GM21786 (cell line): Measurements from ENCODE around the gene SGMS1.
"Not testable (repeated sequence)": the region's sequence is repeated elsewhere in the genome, so short reads cannot be mapped to it uniquely, and the experiment has no call there.

Experiments used
- ATAC-seq: cut with Tn5 transposase; IDR thresholded peaks from one replicate; pipeline ENCODE4 v1.9.1; 2021; ENCODE audit not compliant: unreplicated experiment

Gene SGMS1

DNA sequence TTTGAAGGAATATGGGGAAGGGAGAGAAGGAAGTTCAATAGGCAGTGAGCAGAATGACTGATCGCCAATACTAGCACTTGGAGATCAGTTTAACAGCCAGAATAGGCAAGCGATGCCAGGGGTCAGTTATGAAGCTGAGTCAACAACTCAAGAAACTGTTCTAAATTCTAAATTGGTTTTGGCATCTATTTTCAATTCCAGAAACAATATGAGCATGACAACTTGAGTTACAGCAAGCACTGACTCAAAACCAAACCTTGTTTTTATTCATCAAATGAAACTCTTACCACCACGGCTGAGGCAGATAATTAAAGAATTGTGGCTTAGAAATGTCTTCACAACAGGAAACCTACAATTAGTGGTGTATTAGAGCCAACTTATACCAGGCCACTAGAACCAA lies 192.0 kb downstream of the SGMS1 start:
- ATAC-seq = peak; percentile 87

DNA sequence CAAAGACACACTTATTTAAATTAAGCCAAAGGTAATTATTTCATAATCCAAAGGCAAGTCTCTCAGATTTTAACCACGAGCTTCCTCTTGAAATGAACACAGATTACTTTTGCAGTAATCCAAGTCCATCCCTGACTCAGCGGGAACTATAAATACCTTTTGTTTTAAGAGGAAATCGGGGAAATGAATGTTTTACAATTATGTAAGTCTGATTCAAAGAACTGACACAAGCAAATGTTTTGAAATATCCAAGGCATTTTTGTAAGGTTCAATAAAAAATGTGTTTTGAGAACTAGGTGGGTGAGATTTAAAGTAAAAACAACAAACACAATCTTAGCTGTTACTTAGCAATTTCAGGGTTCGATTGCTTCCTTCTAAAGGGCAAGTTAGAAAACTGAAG lies 192.6 kb downstream of the SGMS1 start:
- no peak for ATAC-seq

DNA sequence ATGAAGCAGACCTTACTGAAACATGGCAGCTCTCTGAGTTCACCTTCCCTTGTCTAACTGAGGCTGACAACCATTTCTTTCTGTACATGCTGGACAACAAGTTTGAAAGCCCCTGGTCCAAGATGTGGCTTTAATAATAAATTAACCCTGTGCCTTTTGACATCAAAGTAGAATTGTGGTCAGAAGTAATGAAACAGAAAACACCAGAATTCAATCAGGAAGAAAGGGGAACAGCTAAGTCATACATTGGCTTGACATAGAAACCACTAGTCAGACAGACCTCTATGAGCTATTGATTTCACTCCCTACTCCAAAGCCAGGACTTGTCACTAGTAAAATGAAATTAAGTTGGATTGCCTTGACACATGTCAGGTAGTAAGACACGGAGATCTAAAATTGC lies 197.3 kb downstream of the SGMS1 start:
- peak; percentile 78 for ATAC-seq

GRCh38 chr10:50425215-50425614 lies 198.5 kb downstream of the SGMS1 start:
- ATAC-seq = not testable (repeated sequence)

- ATAC-seq = no peak
Measured at GRCh38 chr10:50423448-50423847, 200.3 kb downstream of the SGMS1 start.

DNA sequence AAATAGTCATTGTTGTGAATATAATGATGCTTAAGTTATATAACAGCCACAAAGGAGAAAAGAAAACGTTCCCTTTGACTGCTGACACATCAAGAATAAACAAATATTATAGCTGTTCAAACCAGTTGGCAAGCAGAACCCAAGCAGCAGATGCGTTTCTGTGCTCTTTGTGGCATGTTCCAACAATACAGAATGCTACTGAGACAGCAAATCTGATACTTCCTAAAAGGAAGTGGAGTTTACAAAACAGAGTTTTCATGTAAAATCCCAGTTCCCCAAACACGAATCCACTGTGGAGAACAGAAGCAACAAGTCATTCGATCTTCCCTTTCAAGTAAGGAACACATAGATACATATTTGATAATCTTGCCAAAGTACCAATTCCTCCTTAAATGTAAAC lies 201.5 kb downstream of the SGMS1 start:
- no peak for ATAC-seq

GRCh38 chr10:50421026-50421719 lies 202.6 kb downstream of the SGMS1 start:
- ATAC-seq = peak; percentile 36

DNA sequence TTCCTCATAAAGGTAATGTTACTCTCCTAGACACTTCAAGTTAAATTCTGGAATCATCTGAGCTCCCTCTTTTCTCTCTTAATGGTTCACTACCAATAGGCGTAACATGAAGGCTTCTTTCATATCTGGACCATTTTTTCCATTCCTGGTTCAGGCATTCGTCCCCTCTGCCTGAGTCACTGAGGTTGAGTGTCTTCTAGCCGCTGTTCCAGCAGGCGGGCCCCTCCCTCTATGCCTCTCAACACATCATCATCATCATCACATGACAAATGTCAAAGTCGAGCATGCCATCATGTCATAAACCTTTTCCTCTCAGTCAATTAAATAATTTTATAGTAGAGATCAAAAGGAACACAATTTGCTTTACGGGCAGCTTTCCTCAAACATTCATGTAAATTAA lies 203.6 kb downstream of the SGMS1 start:
- ATAC-seq = no peak

- ATAC-seq = no peak
Measured at GRCh38 chr10:50419756-50420155, 204.0 kb downstream of the SGMS1 start.

DNA sequence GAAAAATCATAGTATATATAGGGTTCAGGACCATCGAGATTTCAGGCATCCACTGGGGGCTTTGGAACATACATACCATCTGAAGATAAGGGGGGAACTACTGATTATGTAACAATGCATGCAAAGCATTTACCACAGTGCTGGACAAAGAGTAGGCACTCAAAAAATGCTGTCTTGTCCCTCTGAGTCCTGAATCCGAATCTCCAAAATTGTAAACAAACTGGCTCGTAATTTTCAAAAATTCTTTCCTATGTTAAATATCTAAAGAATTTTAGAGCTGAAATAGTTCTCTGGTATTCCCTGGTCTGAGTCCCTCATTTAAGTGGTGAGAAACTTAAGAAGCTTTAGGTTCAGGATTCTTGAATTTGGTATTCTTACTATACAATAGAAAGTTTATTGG lies 204.7 kb downstream of the SGMS1 start:
- ATAC-seq = no peak

DNA sequence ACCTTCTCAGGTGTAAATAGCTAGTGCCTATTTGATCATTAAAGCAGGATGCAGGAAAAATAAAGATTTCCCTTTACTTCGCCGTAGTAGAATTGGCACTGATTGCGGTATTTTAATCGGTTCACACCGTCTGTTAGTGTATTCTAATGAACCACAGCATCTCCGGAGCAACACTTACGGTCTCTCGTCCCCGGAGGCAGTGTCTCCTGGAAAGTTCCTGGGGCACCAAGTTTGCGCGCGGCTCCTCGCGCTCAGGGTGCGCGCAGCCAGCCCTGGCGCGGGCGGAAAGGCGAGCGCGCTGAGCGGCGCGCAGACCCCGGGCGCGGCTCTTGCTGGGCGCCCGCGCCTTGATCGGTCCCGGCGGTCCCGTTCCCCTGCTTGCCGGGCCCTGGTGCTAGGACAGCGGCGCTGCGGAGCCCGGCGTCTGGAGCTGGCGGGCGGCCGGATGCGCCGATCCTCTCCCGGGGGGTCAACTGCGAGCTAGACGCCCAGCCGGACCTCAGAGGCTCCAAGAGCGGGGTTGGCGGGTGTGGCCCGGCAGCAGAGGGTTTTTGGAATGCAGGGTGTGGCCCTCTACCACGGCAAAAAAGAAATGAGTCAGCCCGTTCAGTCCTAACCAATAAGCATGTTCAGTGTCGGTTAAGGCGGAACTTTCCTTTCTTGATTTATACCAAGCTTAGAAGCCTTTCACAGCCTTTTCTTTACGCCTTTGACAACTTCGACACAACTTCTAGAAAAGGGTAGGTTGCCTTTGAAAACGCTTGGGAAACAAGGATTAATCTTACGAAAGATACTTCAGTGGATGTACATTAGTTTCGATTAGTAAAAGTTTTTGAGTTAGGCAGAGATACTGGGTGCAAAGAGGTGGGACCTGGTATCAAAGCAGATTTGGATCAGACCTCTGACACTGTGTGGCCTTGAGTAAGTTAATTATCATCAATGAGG lies 205.6 kb downstream of the SGMS1 start:
- ATAC-seq = peak; percentile 78

- ATAC-seq = no peak
Measured at GRCh38 chr10:50417486-50417885, 206.3 kb downstream of the SGMS1 start.

- no peak for ATAC-seq
Measured at GRCh38 chr10:50416881-50417280, 206.9 kb downstream of the SGMS1 start.

- ATAC-seq = no peak
Measured at GRCh38 chr10:50416181-50416824, 207.5 kb downstream of the SGMS1 start.

DNA sequence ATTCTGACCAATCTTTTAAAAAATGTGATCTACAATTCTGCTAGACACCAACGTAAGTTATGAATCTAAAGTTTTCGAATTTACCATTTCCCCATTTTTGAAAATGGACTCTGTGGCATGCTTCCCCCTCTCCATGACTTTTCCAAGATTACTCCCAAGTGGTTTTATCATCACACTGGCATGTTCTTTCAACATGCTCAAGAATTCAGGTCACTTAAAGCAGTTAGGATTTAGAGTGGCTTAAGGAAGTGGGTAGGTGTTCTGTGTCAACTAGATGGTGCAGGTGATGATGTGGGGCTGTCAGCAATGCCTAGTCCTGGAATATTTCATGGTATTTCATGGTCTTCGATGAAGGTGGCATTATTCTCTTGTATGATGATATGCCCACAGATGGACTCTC lies 208.5 kb downstream of the SGMS1 start:
- ATAC-seq = no peak

DNA sequence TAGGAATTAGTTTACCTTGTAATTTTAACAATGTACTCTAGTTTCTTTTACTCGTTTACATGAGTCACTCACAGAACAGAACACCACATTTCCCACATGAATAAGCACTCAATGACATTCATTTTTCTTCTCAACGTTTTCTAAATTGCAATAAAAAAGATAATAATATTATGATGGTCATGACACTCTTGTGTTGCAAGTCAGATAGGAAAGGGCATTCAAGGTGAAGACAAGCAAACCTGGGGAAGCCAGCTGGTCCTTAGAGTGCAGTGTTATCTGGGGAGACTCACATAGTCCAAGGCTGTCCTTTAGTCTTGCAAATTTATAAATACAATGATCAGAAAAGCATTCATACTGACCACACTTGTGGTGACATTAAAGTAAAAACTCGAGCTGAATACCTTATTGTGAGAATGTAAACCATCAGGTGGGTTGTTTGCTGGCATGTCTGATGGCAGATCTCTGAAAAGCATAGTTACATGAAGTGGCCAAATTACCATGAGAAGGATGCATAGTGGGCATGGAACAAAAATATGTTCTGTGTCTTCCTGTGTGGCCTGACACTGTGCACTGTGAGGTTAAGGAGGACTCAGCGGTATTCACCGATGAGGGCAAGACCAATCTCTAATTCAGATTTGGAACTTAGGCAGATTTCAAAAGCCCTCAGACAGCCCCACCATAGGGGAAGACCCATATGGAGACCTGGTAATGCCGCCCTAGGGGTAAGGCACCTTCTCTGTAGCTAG lies 213.5 kb downstream of the SGMS1 start:
- ATAC-seq = no peak

DNA sequence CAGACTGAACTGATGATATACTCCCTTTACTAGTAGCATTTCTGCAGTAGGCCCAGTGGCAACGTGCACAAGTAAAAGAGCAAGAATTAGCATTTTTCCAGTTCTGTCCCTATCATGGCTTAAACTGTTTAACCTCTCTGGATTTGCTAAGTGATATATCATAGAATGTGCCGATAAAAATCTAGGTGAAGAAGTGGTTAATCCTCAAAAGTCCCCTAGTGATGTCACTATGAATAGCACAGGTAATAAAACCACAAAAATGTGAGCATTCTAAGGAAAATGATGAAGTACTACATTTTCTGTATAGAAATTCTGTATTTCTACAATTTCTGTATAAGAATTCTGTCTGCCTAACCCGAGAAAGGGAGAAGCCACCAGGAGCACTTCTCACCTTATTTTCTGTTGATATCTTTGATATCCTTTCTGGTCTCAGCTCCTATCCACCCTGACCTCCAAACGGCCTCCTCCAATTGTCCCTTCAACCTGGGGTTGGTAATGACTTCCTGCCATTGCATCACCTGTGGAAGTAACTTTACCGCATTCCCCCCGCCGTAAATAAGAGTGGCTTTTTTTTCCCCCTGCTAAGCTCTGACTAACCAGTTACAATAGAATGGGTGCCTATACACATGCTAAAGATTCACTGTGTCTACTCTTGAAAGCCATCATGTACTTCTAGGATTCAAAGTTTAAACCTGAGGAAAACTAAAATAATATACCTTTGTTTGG lies 216.5 kb downstream of the SGMS1 start:
- ATAC-seq = no peak

DNA sequence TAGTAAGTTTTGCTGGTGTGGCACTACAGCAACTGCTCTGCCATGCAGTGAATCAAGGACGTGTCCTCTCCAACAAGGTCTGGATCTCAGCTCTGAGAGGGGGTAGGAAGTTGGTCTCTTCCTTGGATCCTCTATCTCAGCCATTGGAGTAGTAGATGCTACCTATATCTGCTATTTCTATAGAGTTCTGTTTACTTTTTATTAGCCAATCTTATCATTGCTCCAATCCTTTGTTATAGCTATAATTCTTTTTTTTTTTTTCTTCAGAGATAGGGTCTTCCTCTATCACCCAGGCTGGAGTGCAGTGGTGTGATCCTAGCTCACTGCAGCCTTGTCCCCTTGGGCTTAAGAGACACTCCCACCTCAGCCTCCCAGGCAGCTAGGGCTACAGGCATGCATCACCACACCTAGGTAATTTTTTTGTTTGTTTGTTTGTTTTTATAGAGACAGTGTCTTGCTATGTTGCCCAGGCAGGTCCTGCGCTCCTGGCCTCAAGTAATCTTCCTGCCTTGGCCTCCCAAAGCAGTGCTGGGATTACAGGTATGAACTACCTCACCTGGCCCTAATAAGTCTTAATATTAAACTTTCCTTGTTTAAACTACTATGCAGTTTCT lies 217.2 kb downstream of the SGMS1 start:
- ATAC-seq = no peak

DNA sequence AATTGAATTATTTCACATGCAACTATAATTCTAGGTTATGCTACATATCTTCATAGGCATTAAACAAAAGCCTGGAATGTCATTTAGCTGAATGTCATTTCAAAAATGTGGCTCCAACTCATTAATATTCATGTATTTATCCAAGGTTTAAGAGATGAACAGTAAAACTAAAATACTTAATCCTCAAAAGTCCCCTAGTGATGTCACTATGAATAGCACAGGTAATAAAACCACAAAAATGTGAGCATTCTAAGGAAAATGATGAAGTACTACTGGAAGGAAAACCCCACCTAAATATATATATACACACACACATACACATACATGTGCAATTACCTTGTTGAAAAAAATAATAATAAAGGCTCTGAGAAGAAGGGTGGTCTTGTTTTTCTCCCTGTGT lies 218.0 kb downstream of the SGMS1 start:
- ATAC-seq = no peak
